Chondrocyte (in vitro differentiated cells): ENCODE data around the gene STK24. TPM values are rescaled to one million over a fixed set of nuclear protein-coding genes. Genes with fewer than 3 reads are reported as not detected.

Experiments
- DNase-seq: peaks from one replicate; pipeline ENCODE4 v3.0.0; 2021; ENCODE audit warnings: mixed read lengths, low spot score
- H3K27ac Mint-ChIP-seq: one replicate; pipeline ENCODE4 v1.8.0; 2021; ENCODE audit warnings: mild to moderate bottlenecking, moderate library complexity, mixed read lengths; ENCODE audit not compliant: unreplicated experiment
- H3K27me3 Mint-ChIP-seq: 2 replicates; pipeline ENCODE4 v1.8.0; 2021; ENCODE audit warnings: low read depth, mixed read lengths
- H3K36me3 Mint-ChIP-seq: 2 replicates; pipeline ENCODE4 v1.8.0; 2021; ENCODE audit warnings: low read depth, mixed read lengths
- H3K4me1 Mint-ChIP-seq: 2 replicates; pipeline ENCODE4 v1.8.0; 2021; ENCODE audit warnings: low read depth, mild to moderate bottlenecking, mixed read lengths
- H3K4me3 Mint-ChIP-seq: one replicate; pipeline ENCODE4 v1.8.0; 2021; ENCODE audit warnings: mild to moderate bottlenecking, moderate library complexity, mixed read lengths; ENCODE audit not compliant: unreplicated experiment
- H3K9me3 Mint-ChIP-seq: 2 replicates; pipeline ENCODE4 v1.8.0; 2021; ENCODE audit warnings: low read depth, mixed read lengths
- total RNA-seq: library from RNA; stranded (reverse); gene quantifications from 3 replicates; pipeline ENCODE4 v1.2.1, GENCODE V29; 2021
- TF ChIP-seq, protein P1 (sequence below): fragments of 200-600 bp; sonication (generic); IDR thresholded peaks from 2 replicates; pipeline ENCODE4 v1.5.0; 2021; ENCODE audit warnings: antibody characterized with exemption, mild to moderate bottlenecking, moderate library complexity

STK24 gene
- total RNA-seq, 1 donor from 2014 or later: 100 TPM

DNA sequence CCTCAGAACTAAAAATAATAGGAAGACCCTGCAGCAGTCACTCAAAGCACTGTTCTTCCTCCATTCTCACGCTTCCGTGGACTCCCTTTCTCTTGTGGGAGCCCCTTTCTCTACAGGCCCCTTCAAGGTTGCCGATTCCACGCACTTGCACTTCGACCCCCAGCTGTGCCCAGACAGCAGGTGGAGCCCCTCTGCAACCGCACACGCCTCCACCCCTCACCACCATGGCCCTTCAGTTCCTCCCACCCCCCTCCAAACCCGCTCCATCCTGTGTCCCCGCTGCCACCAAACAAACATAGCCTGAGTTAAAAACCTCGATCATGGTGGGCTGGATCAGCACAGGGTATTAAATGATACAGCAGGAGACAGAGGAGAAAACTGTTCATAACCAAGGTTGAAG is 102.6 kb downstream of the STK24 start:
- Mint-ChIP-seq H3K36me3 (peaks cover 22% of the 10 kb centered on the region), H3K4me1 (peaks cover 36% of the 10 kb centered on the region), H3K9me3 (no peaks in the 10 kb centered on the region), H3K27me3 (no peaks in the 10 kb centered on the region), H3K4me3 (no peak overlapping the region), H3K27ac (no peak overlapping the region)
- no peak for DNase-seq
- TF ChIP-seq, protein P1, sequence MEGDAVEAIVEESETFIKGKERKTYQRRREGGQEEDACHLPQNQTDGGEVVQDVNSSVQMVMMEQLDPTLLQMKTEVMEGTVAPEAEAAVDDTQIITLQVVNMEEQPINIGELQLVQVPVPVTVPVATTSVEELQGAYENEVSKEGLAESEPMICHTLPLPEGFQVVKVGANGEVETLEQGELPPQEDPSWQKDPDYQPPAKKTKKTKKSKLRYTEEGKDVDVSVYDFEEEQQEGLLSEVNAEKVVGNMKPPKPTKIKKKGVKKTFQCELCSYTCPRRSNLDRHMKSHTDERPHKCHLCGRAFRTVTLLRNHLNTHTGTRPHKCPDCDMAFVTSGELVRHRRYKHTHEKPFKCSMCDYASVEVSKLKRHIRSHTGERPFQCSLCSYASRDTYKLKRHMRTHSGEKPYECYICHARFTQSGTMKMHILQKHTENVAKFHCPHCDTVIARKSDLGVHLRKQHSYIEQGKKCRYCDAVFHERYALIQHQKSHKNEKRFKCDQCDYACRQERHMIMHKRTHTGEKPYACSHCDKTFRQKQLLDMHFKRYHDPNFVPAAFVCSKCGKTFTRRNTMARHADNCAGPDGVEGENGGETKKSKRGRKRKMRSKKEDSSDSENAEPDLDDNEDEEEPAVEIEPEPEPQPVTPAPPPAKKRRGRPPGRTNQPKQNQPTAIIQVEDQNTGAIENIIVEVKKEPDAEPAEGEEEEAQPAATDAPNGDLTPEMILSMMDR: no peak

DNA sequence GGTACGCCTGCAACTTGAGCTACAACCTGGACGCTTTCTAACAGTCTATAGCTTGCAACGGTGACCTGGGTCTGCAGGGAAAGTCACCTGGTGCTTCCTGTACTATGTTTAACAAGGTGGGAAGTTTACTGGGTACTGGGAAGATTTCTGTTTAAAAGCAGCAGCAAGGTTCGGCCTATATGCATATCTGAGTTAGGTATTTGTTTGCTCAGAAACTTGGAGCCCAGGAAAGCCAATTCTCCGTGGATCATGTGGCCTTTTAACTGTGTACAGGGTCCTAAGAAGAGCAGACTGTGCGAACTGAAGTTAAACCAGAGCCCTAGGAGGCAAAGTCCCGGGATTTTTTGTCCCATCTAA is 103.1 kb downstream of the STK24 start:
- TF ChIP-seq, protein P1: no peak
- peaks cover 23% of the 10 kb centered on the region for H3K36me3 Mint-ChIP-seq
- H3K4me1 Mint-ChIP-seq: peaks cover 35% of the 10 kb centered on the region
- H3K9me3 Mint-ChIP-seq: no peaks in the 10 kb centered on the region
- H3K4me3 Mint-ChIP-seq: no peak overlapping the region
- peak overlapping the region; percentile 32 for H3K27ac Mint-ChIP-seq
- no peaks in the 10 kb centered on the region for H3K27me3 Mint-ChIP-seq
- DNase-seq: no peak

DNA sequence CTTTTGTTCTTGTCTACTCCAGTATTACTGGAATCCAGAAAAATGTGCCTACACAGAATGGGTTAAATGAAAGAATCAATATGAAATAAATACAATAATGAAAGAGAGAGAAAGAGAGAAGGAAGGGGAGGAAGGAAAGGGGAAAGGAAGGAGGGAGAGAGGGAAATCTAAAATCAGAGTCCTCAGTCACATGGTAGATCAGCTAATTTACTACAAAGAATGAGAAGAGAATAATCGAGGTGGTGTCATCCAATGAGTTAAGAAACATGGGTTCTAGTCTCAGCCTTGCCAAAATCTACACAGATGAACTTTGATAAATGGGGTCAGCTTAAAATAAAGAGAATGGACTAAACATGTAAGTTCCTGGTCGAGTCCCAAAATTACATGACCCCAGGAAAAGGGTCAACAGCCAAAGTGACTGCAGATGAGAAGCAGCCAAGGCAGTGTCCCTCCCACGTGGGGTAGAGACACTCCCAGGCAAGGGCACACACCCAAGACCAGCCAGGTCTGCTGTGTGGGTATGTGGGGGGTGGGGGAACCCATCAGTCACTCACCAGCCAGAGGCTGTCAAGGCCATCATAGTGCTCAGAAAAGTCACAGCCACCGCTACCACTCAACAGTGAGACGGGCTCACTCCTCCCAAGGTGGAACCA is 103.6 kb downstream of the STK24 start:
- H3K9me3 Mint-ChIP-seq: no peaks in the 10 kb centered on the region
- H3K4me1 Mint-ChIP-seq: peaks cover 33% of the 10 kb centered on the region
- H3K27me3 Mint-ChIP-seq: no peaks in the 10 kb centered on the region
- H3K4me3 Mint-ChIP-seq: no peak overlapping the region
- TF ChIP-seq, protein P1: no peak
- DNase-seq: no peak
- H3K36me3 Mint-ChIP-seq: peaks cover 24% of the 10 kb centered on the region
- no peak overlapping the region for H3K27ac Mint-ChIP-seq

- no peaks in the 10 kb centered on the region for H3K9me3 Mint-ChIP-seq
- DNase-seq: no peak
- H3K4me3 Mint-ChIP-seq: no peak overlapping the region
- no peaks in the 10 kb centered on the region for H3K27me3 Mint-ChIP-seq
- H3K27ac Mint-ChIP-seq: no peak overlapping the region
- peaks cover 21% of the 10 kb centered on the region for H3K36me3 Mint-ChIP-seq
- peaks cover 25% of the 10 kb centered on the region for H3K4me1 Mint-ChIP-seq
- TF ChIP-seq, protein P1: no peak
Measured at GRCh38 chr13:98471934-98472333, 105.0 kb downstream of the STK24 start.

DNA sequence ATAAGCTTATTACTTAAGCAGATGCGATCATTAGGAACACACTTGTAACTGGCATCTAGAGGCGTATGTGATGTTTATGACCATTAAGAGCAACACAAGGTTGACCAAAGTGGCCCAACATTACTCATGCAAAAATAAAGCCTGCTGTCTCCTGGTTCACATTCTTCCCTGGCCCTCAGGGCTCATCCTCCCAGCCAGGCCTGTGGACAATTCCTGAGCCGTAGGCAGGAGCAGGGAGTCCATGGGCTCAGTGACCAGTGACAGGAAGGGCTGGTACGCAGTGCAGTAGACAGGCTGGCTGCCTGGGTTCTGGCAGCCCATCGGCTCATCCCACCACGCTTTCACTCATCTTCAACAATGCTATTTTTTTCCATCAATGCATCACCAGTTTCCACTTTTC is 106.0 kb downstream of the STK24 start:
- Mint-ChIP-seq H3K4me3 (no peak overlapping the region), H3K27ac (no peak overlapping the region), H3K9me3 (no peaks in the 10 kb centered on the region), H3K36me3 (peaks cover 21% of the 10 kb centered on the region), H3K4me1 (peaks cover 15% of the 10 kb centered on the region), H3K27me3 (no peaks in the 10 kb centered on the region)
- TF ChIP-seq, protein P1: no peak
- DNase-seq: no peak
